Measurements from ENCODE around the gene EPHA2. TPM values are rescaled to one million over a fixed set of nuclear protein-coding genes. Genes with fewer than 3 reads are reported as not detected.

Gene EPHA2
- total and polyA plus RNA-seq, 8 donors, result 6.5 to 17.1 (median 11.0) TPM

DNA sequence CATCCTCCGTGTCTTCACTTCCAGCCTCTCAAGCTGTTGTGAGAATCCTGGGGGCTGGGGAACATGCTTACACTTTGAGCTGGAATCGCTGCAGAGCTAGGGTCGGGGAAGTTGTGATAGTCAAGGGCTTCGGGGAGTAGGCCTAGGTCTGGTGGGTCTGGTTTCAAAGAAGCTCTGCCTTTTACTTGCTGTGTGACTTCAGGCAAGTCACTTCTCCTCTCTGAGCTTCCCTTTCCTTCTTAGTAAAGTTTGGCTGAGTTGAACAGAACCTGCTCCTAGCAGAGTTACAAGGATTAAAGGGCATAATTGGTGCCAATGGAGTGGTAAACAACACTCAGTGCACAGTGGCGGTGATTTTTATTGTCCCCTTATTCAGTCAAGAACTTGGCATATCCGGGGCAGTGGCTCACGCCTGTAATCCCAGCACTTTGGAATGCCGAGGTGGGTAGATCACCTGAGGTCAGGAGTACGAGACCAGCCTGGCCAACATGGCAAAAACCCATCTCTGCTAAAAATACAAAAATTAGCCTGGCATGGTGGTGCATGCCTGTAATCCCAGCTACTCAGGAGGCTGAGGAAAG, 30.9 kb upstream of the EPHA2 start:
- no peak for DNase-seq
- Histone ChIP-seq H3K4me1 (no peaks in the 10 kb centered on the region), H3K27ac (no peak overlapping the region), H3K27me3 (no peaks in the 10 kb centered on the region), H3K9me3 (no peaks in the 10 kb centered on the region), H3K4me3 (no peak overlapping the region), H3K36me3 (no peaks in the 10 kb centered on the region)
- whole genome bisulfite sequencing, 2 donors, result 72 to 76% methylated on average over 9 of the region's 9 CpGs
- TF ChIP-seq, protein P1, sequence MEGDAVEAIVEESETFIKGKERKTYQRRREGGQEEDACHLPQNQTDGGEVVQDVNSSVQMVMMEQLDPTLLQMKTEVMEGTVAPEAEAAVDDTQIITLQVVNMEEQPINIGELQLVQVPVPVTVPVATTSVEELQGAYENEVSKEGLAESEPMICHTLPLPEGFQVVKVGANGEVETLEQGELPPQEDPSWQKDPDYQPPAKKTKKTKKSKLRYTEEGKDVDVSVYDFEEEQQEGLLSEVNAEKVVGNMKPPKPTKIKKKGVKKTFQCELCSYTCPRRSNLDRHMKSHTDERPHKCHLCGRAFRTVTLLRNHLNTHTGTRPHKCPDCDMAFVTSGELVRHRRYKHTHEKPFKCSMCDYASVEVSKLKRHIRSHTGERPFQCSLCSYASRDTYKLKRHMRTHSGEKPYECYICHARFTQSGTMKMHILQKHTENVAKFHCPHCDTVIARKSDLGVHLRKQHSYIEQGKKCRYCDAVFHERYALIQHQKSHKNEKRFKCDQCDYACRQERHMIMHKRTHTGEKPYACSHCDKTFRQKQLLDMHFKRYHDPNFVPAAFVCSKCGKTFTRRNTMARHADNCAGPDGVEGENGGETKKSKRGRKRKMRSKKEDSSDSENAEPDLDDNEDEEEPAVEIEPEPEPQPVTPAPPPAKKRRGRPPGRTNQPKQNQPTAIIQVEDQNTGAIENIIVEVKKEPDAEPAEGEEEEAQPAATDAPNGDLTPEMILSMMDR (IDR thresholded peaks at IDR 0.05), result no peak
- intact Hi-C loops (cut with DNase I), result no loop called here
- FAIRE-seq, result no peak
- no peak for ATAC-seq

DNA sequence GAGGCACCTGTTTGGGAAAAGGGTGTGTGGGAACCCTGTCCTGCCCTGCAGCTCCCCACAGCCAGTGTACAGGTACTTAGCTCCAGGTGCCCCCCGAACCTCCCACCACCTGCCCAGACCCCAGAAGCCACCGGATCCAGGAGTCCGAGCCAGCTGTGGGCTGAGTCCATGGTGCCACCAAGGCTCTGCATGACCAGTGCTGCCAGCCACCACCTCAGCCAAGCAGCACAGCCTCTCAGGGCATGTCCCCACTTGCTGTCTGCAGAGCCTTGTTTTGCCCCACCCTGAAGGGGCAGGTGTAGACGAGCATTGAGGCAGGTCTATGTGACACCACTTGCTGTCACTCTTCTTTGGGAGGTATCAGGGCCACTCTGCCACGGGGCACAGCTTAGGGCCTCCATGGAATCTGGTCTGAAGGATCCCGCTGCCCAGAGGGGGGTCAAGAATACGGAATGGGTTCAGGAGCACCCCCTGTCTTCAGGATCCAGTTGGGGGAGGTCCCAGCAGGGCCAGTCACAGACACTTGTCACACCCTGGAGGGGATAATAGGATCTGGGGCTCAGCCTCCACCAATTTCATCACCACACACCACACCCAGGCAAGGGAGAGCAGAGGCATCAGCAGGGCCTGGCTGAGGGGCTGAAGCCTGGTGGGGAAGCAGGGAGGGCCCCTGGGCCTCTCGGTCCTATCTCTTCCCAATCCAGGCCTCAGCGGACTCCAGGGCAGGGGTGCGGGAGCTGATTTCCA, 28.9 kb upstream of the EPHA2 start:
- Histone ChIP-seq H3K4me3 (no peak overlapping the region), H3K27me3 (no peaks in the 10 kb centered on the region), H3K27ac (no peak overlapping the region), H3K9me3 (no peaks in the 10 kb centered on the region), H3K36me3 (no peaks in the 10 kb centered on the region), H3K4me1 (no peaks in the 10 kb centered on the region)
- no peak for ATAC-seq
- no peak for FAIRE-seq
- intact Hi-C loops (cut with DNase I), result no loop called here
- TF ChIP-seq, protein P1 (IDR thresholded peaks at IDR 0.05), result no peak
- 88 to 90% methylated on average over 10 of the region's 10 CpGs for WGBS, 2 donors
- DNase-seq, result no peak

DNA sequence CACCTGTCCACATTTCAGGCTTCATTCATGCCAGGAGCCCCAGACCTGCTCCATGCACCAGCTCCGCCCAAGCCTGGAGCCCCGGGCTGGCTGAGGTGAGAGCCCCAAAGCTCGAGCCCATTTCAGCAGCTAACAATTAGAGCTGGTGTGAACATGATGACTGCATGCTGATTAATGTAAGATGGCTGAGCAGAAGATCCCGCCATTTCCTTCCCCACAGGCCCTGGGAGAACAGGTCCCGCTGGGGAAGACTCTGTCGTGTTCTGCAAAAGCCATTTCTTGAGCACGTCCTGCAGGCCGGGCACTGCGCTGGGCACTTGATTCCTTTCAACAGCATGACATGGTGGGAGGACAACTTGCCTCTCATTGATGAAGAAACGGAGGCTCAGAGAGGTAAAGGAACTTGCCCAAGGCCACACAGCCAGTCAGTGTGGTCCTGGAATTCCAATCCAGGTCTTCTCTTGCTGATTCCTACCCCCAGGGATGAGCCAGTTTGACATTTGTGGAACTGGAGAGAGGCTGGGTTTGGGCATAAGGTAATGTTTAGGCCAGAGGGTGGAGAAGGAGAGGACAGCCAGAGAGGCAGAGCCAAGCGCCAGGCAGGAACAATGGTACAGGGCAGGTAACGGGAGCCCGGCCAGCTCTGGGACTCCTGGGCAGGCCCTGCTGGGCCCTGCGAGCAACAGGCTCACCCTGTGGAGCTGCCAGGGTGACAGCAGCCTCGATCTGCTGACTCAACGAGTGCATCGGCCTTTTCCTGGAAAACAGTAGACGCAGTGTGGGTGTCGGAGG, 28.1 kb upstream of the EPHA2 start:
- no peaks in the 10 kb centered on the region for H3K9me3 ChIP-seq
- no peak overlapping the region for H3K27ac ChIP-seq
- intact Hi-C loops (cut with DNase I), result no loop called here
- WGBS, 2 donors, result 83 to 85% methylated on average over 19 of the region's 19 CpGs
- DNase-seq (no peak), FAIRE-seq (no peak), ATAC-seq (no peak)
- TF ChIP-seq, protein P1 (IDR thresholded peaks at IDR 0.05), result no peak
- no peaks in the 10 kb centered on the region for H3K36me3 ChIP-seq
- H3K4me3 ChIP-seq, result no peak overlapping the region
- H3K4me1 ChIP-seq, result no peaks in the 10 kb centered on the region
- no peaks in the 10 kb centered on the region for H3K27me3 ChIP-seq

DNA sequence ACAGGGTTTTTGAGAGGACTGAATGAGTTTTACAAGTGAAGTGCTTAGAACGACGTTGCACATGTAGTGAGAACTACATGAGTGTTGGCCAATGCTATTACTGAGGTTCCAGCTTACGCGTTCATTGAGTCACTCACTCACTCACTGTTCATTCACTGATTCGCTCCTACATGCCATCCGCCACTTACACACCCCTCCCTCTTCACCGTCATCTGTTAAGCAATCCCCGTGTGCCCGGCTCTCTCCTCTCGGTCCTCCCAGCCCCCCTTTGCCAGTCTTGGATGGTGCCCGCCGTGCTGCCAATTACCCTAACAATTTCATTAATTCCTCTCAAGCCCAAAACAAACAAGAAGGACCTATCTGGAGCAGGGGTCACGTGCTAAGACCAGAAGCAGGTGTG, 27.3 kb upstream of the EPHA2 start:
- DNase-seq, result no peak
- TF ChIP-seq, protein P1 (IDR thresholded peaks at IDR 0.05), result no peak
- H3K4me1 ChIP-seq, result peaks cover 0 to 6% (median 5%) of the 10 kb centered on the region in 3 donors
- no peak overlapping the region for H3K4me3 ChIP-seq
- H3K9me3 ChIP-seq, result no peaks in the 10 kb centered on the region
- no peaks in the 10 kb centered on the region for H3K27me3 ChIP-seq
- intact Hi-C loops (cut with DNase I), result no loop called here
- 84 to 86% methylated on average over 13 of the region's 13 CpGs for WGBS, 2 donors
- ATAC-seq, result peak in 1 of 4 donors; percentile 16
- FAIRE-seq, result no peak
- no peaks in the 10 kb centered on the region for H3K36me3 ChIP-seq
- no peak overlapping the region for H3K27ac ChIP-seq

Measured in pancreas (tissue), 10 donors.